Renal pelvis (tissue), 4 donors: ENCODE data around the gene YIPF4. TPM values are rescaled to one million over a fixed set of nuclear protein-coding genes. Genes with fewer than 3 reads are reported as not detected.
"Not testable (repeated sequence)": the region's sequence is repeated elsewhere in the genome, so short reads cannot be mapped to it uniquely, and the experiment has no call there.

ENCODE experiments used
- DNase-seq: peaks from one replicate; pipeline ENCODE4 v3.0.0-alpha.2; 2013
- polyA plus RNA-seq, 3 donors: library from polyadenylated mRNA; unstranded; fragments of 120-200 nt; gene quantifications; one replicate each; pipeline ENCODE4 v1.2.1, GENCODE V29; 2013; ENCODE audit not compliant: insufficient read length in 3 of 3

Gene YIPF4
- polyA plus RNA-seq, 3 donors: 53.0 to 72.3 (median 66.8) TPM

DNA sequence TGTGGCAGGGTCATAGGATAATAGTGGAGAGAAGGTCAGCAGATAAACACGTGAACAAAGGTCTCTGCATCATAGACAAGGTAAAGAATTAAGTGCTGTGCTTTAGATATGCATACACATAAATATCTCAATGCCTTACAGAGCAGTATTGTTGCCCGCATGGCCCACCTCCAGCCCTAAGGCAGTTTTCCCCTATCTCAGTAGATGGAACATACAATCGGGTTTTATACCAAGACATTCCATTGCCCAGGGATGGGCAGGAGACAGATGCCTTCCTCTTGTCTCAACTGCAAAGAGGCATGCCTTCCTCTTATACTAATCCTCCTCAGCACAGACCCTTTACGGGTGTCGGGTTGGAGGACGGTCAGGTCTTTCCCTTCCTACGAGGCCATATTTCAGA lies 1.9 kb upstream of the YIPF4 start:
- not testable (repeated sequence) for DNase-seq

DNA sequence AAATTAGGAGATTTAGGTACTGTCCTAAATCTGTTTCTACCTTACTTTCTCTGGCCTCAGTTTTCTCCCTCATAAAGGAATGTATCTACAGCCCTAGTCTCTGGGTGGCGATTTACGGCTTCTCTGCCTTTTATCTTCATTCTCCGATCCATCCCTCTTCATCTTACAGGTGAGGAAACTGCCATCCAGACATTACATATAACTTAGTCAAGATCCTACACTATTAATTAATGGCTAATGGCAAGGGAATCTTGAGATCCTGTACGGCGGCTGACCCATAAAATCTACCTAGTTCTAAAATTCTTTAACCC lies 386 bp upstream of the YIPF4 start:
- no peak for DNase-seq

DNA sequence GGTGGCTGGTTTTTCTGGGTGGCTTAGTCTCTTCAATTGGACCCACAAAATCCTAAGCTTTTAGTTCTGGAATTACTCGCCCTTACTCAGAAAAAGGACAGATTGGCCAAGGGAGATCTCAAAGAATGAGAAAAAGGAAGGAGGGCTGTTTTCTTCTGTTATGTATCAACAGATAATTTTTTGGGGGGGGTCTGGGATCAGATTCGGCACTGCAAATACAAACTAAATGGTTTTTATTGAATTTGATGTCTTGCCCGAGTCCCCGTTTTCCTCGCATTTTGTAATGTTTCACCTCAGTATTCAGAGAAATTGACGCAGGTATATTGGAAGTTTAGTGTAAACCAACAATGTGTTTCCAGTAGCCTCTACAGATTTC lies 762 bp downstream of the YIPF4 start:
- no peak for DNase-seq

DNA sequence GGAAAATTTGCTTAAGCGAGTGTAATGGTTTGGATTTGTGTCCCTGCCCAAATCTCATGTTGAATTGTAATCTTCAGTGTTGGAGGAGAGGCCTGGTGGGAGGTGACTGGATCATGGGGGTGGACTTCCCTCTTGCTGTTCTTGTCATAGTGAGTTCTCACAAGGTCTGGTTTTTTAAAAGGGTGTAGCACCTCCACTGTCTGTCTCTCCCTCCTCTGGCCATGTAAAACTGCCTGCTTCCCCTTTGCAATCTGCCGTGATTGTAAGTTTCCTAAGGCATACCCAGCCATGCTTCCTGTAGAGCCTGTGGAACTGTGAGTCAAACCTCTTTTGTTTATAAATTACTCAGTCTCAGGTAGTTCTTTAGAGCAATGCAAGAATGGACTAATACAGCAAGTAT lies 6.6 kb downstream of the YIPF4 start:
- DNase-seq: no peak

DNA sequence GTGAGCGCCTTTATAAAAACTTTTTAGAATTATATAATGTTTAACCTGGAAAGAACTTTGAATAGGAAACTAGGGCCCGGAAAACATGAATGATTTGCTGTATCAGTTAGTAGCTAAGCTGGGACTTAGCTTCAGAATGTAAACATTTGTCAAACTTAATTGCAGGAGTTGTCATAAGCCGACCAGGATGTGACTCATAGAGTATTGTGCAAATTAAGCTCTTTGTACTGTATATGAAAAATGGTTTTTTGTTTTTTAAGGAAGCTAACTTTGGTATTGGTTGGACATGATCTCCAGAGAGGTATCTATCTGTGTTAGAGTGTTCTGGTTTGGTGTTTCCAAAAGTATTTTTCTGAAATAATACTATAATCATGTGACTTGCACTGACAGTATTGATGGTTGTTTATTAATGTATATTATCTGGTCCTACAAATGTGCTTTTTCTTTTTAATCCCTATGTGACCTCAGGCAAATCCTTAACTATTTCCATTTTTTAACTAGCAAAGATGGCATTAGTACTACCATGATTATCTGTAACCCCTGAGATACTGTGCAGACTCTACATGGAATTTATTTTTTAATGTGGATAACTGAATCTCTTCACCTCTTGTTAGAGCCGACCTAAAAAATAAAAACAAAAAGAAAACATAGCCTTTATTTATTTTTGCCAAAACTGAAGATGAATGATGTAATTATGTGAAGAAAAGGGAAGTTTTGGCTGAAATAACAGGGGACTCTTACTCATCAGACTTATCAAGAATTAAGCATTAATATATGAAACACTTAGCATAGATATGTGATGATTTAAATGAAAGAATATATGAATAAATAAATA lies 11.7 kb downstream of the YIPF4 start:
- DNase-seq: no peak

DNA sequence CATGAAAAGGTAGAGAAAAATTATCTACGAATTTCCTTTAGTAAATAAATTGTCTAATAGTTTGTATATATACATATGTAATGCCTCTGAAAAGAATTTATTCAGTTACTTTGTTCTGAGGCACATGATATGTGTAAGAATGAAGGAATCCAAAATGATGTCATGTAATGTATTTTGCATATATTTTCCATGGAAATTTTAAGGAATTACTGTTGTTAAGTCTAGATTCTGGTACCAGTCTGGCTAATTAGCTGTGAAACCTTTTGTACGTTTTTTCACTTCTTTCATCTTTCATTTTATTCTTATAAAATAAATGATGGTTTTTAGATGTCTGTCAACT lies 12.3 kb downstream of the YIPF4 start:
- DNase-seq: no peak

DNA sequence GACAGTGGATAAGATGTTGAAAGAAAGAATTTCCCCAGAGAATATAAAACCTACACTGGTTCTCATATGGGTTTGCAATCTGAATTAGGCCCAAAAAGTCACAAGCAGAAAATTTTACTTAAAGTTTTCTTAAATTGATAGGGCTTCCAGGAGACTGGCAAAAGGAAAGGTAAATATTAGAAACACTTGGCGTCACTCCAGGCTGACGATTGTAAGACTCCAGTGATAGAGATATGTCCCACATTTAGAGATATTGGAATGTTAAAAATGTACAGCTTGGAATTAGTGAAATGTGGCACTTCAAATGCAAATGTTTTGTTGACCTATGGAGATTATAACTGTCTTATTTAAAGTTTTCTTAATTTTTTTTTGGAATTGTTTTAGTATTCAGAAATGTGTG lies 14.0 kb downstream of the YIPF4 start:
- no peak for DNase-seq

DNA sequence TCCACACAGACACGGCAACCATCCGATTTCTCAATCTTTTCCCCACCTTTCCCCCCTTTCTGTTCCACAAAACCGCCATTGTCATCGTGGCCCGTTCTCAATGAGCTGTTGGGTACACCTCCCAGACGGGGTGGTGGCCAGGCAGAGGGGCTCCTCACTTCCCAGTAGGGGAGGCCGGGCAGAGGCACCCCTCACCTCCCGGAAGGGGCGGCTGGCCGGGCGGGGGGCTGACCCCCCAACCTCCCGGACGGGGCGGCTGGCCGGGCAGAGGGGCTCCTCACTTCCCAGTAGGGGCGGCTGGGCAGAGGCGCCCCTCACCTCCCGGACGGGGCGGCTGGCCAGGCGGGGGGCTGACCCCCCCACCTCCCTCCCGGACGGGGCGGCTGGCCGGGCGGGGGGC lies 15.8 kb downstream of the YIPF4 start:
- not testable (repeated sequence) for DNase-seq

DNA sequence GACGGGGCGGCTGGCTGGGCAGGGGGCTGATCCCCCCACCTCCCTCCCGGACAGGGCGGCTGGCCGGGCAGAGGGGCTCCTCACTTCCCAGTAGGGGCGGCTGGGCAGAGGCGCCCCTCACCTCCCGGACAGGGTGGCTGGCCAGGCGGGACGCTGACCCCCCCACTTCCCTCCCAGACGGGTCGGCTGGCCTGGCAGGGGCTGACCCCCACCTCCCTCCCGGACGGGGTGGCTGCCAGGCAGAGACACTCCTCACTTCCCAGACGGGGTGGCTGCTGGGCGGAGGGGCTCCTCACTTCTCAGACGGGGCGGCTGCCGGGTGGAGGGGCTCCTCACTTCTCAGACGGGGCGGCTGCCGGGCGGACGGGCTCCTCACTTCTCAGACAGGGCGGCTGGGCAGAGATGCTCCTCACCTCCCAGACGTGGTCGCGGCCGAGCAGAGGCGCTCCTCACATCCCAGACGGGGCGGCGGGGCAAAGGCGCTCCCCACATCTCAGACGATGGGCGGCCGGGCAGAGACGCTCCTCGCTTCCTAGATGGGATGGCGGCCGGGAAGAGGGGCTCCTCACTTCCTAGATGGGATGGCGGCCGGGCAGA lies 16.4 kb downstream of the YIPF4 start:
- not testable (repeated sequence) for DNase-seq

DNA sequence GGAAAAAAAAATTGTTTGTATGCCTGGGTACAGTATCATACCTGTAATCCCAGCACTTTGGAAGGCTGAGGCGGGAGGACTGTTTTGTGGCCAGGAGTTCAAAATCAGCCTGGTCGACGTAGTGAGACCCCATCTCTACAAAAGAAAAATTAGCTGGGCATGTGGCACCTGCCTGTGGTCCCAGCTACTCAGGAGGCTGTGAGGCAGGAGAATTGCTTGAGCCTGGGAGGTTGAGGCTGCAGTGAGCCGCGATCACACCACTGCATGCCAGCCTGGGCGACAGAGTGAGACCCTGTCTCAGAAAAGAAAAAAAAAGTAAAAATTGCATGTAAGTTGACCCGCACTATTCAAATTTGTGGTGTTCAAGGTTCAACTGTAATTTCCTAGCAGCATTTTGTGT lies 32.9 kb downstream of the YIPF4 start:
- no peak for DNase-seq

DNA sequence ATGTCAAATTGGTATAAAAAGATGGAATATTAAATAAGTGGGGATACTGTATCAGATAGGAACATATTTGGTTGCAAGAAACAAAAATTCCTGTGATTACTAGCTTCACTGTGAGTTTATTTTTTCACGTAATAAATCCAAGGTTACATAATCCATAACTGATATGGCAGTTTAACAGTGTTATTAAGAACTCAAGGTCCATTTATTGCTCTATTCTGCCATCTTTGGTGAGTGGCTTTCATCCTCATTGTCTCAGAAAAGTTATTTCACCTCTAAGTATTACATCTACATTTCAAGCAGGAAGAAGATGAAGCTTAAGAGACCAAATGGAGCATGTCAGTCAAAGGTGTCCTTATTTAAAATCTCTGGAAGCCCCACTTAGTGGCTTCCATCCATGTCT lies 37.2 kb downstream of the YIPF4 start:
- no peak for DNase-seq

DNA sequence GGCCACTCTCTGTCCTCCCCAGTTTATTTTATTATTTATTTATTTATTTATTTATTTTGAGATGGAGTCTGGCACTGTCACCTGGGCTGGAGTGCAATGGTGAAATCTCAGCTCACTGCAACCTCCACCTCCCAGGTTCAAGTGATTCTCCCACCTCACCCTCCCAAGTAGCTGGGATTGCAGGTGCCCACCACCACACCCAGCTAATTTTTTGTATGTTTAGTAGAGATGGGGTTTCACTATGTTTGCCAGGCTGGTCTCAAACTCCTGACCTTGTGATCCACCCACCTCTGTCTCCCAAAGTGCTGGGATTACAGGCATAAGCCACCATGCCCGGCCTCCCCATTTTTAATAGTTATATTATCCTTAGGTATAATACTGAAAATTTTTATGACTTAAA lies 51.0 kb downstream of the YIPF4 start:
- DNase-seq: not testable (repeated sequence)

DNA sequence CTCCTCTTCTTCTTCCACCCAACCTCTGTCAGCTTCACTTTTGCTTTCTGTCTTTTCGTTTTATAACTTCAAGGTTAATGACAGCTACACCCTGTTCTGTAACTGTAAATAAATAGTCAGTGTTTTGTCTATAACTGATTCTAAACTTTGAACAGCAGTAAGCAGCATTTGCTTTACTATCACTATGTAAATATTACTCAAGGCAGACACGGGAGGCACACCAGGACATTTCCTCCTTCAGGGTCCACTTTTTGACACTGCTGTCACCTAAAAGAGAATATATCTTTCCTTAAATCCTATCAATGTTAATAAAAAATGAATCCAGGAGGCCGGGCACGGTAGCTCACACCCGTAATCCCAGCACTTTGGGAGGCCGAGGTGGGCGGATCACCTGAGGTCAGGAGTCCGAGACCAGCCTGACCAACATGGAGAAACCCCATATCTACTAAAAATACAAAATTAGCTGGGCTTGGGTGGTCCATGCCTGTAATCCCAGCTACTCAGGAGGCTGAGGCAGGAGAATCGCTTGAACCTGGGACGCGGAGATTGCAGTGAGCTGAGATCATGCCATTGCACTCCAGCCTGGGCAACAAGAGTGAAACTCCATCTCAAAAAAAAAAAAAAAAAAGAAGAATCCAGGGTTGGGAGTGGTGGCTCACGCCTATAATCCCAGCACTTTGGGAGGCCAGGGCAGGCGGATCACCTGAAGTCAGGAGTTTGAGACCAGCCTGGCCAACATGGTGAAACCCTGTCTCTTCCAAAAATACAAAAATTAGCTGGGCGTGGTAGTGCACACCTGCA lies 51.7 kb downstream of the YIPF4 start:
- DNase-seq: not testable (repeated sequence)

DNA sequence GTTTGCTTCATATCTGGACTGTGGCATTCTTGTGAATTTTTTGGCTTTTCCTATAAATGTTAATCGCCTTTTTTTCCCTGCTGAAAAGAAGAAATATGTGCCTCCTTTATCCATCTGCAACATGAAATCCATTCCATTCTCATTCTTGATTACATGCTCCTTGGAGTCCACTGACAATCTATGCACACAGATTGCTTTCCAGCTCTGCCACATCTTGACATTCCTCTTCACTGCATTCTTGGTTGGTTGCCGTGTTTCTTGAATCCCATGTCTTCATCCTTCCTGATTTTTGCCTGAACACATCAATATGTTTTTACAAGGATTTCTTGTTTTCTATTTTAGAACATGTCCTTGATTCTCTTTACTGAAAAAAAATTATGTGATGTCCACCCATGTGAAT lies 52.4 kb downstream of the YIPF4 start:
- DNase-seq: no peak

DNA sequence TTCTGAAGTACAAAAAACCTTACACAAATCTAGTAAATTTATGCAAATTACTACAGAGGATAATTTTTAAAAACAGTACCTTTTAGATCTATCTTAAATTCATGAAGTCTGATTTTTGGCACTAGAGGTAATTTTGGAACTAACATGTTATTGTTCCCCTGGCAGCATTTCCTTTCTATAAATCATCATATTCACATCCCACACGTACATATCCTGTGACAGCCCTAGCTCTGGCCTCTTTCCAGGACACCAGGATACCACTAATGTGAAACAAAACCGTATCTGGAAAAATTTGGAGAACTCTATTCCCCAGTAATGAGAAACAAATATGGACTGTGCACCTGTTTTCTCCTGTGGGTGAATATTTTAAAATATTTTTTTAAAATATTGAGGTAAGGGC lies 65.1 kb downstream of the YIPF4 start:
- DNase-seq: peak; percentile 17

DNA sequence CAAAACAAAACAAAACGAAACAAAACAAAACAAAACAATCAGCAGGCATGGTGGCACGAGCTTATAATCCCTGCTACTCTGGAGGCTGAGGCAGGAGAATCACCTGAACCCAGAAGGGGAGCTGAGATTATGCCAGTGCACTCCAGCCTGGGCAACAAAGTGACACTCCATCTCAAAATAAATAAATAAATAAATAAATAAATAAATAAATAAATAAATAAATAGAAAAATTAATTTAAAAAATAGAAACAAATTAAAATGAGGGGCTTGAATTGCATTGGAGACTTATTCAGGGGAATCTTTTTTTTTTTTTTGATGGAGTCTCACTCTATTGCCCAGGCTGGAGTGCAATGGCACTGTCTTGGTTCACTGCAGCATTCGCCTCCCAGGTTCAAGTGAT lies 73.1 kb downstream of the YIPF4 start:
- DNase-seq: not testable (repeated sequence)

DNA sequence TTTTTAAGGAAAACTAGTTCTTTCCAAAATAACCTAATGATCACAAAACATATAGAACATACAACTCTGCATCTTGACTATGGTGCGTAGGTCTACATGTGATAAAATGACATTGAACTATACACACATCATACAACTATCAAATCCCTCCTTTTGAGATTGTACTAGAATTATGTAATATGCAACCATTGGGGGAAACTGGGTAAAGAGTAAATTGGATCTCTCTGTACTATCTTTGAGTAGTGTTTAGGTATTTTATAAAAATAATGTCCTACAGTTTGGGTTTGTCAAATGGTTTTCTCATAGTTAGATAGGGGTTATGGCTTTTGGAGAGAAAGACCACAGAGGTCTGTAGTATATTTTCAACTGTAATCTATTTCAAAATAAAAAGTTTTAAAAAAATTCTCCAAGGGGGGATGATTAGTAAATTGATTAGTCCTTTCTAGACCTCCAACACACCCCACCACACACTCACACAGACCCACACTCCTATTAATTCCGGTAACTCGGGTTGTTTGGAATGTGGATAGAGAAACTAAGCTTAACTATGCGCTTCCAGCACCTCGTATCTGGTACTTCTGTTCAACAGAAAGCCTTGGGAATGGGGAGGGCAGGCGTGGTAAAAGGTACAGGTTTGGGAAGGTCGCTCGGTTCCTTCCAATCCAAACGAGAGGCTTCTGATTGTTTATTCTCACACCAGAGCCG lies 78.4 kb downstream of the YIPF4 start:
- DNase-seq: no peak

DNA sequence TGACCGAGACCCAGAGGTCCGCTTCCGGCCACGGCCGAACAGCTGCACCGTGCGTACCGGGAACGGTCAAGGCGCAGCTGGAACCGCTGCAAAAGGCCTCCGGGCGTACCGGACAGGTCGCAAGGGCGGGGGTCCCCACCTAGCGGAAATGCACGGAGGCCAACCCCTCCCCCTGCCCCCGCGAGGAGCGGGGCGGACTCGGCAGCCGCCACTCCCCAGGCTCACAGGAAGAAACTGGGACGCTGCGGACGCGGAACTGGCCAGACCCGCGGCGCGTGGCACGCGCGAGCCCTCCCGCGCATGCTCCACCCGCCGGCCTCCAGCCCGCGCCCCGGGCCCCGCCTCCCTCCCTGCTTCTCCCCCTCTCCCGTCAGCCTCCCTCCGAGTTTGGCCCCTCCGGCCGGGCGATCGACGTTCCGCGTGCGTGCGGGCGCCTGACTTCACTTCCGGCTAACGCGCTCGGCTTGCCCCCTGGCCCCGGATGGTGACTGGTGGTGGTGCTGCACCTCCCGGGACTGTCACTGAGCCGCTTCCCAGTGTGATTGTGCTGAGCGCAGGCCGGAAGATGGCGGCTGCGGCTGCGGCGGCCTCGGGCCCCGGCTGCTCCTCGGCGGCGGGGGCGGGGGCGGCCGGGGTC lies 79.1 kb downstream of the YIPF4 start, which contains the start of gene BIRC6:
TSS of gene BIRC6 (plus strand) at position 343 of the 637 bp plus-strand sequence. CDS start at position 482, 139 bp downstream.
- peak; percentile 95 for DNase-seq

DNA sequence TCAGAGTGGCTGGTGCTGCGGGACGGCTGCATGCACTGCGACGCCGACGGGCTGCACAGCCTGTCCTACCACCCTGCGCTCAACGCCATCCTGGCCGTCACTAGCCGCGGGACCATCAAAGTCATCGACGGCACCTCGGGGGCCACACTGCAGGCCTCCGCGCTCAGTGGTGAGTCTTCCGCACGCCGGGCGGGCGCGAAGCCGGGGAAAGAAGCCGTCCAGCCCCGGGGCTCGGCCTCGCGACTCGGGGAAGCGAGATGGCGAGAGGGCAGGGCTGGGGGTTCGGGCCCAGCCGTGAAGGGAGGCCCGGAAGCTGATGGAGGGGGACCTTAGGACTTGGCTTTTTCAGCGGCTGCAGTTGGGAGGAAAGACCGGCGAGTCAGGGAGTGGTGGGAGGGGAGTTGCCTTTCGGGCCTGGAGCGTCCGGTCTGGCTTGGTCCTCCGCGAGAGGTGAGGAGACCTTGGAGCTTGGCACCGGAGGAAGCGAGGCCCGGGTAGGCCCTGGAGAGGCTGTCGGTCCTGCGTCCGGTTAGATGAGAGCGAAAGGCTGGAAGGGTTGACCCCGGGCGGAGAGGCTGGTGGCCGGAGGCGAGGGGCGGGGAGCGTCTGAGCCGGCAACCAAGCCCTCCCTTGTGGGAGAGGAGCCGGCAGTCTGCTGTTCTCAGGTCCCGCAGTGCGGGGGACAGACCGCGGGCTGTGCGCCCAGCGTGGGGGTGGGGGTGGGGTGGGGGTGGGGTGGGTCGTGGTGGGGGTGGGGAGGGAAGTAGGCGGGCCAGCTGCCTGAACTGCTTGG lies 79.8 kb downstream of the YIPF4 start:
- peak; percentile 39 for DNase-seq

DNA sequence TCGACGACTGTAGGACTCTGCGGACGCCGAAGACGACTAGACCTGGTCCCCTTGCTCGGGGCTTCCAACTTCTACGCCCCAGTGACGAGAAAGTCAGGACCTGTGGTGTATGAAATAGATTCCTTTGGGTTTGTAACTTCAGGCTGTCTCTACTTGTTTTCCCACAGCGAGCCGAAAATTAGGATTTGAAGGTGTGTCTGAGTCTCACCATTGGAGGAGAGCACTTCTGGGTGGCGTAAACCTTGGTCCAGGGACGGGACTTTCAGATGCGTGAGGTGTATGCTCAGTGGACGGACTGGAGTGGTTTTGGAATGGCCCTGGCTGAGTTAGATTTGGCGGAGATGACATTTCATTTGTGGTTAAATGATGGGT lies 80.4 kb downstream of the YIPF4 start:
- peak; percentile 7 for DNase-seq

DNA sequence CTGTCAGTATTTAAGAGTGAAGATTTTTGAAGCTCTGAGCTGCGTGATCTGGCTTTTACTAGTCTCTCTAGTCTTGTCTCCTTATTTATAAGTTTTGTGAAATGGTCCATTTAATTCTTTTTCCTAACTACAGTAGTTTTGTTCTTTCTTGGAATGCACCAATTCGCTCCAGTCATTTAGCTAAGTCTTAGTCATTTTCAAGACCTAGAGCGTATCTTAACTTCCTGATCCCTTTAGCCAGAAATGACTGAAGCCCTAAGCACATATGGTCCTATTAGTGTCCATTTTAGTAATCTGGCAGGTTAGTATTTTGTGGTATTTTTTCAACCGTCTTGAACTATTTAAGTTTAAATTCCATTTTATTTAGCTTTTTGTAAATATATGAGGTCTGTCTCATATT lies 82.7 kb downstream of the YIPF4 start:
- no peak for DNase-seq
